Parathyroid adenoma (tissue), 2 donors: ENCODE results near the gene ABHD12.

Source experiments
- H2AFZ ChIP-seq: fragments of 300-600 bp; sonication (generic); one replicate; pipeline ENCODE4 v1.7.0; 2017; ENCODE audit warnings: antibody characterized with exemption, mild to moderate bottlenecking
- H3K27ac ChIP-seq: fragments of 300-600 bp; sonication (generic); one replicate; pipeline ENCODE4 v1.7.0; 2017
- H3K27me3 ChIP-seq: fragments of 300-600 bp; sonication (generic); one replicate; pipeline ENCODE4 v1.7.0; 2017; ENCODE audit warnings: low read length; ENCODE audit not compliant: control insufficient read depth, insufficient read depth
- H3K36me3 ChIP-seq: fragments of 300-600 bp; sonication (generic); one replicate; pipeline ENCODE4 v1.7.0; 2017; ENCODE audit warnings: low read length; ENCODE audit not compliant: control insufficient read depth, insufficient read depth
- H3K4me1 ChIP-seq: fragments of 300-600 bp; sonication (generic); one replicate; pipeline ENCODE4 v1.7.0; 2017; ENCODE audit warnings: control low read depth
- H3K4me2 ChIP-seq: fragments of 300-600 bp; sonication (generic); one replicate; pipeline ENCODE4 v1.7.0; 2017; ENCODE audit warnings: low read length
- H3K4me3 ChIP-seq: fragments of 300-600 bp; sonication (generic); one replicate; pipeline ENCODE4 v1.7.0; 2017; ENCODE audit warnings: low read depth, low read length
- H3K79me2 ChIP-seq: fragments of 300-600 bp; sonication (generic); one replicate; pipeline ENCODE4 v1.7.0; 2017; ENCODE audit warnings: control low read depth
- H3K9ac ChIP-seq: fragments of 300-600 bp; sonication (generic); one replicate; pipeline ENCODE4 v1.7.0; 2017; ENCODE audit warnings: mild to moderate bottlenecking
- H3K9me3 ChIP-seq: fragments of 300-600 bp; sonication (generic); one replicate; pipeline ENCODE4 v1.7.0; 2017; ENCODE audit warnings: low read length; ENCODE audit not compliant: control insufficient read depth
- CTCF ChIP-seq: fragments of 300-600 bp; sonication (generic); IDR thresholded peaks from one replicate; pipeline ENCODE4 v1.7.0; 2017; ENCODE audit warnings: antibody characterized with exemption, mild to moderate bottlenecking
- donor health status: primary hyperparathyroidism.

Gene ABHD12

DNA sequence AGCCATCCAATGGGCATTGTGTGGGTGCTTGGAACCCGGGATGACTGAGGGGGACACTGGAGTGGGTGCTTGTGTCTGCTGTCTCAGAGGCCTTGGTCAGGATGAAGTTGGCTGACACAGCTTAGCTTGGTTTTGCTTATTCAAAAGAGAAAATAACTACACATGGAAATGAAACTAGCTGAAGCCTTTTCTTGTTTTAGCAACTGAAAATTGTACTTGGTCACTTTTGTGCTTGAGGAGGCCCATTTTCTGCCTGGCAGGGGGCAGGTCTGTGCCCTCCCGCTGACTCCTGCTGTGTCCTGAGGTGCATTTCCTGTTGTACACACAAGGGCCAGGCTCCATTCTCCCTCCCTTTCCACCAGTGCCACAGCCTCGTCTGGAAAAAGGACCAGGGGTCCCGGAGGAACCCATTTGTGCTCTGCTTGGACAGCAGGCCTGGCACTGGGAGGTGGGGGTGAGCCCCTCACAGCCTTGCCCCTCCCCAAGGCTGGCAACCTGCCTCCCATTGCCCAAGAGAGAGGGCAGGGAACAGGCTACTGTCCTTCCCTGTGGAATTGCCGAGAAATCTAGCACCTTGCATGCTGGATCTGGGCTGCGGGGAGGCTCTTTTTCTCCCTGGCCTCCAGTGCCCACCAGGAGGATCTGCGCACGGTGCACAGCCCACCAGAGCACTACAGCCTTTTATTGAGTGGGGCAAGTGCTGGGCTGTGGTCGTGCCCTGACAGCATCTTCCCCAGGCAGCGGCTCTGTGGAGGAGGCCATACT is 93.3 kb downstream of the ABHD12 start:
- no peaks in the 10 kb centered on the region for H3K36me3 ChIP-seq
- no peaks in the 10 kb centered on the region for H3K27me3 ChIP-seq
- H3K9ac ChIP-seq, result no peak overlapping the region
- no peaks in the 10 kb centered on the region for H3K79me2 ChIP-seq
- no peak overlapping the region for H3K4me3 ChIP-seq
- H3K9me3 ChIP-seq, result no peaks in the 10 kb centered on the region
- no peak overlapping the region for H3K4me2 ChIP-seq
- no peak overlapping the region for H2AFZ ChIP-seq
- no peak overlapping the region for H3K27ac ChIP-seq
- no peak for TF ChIP-seq CTCF
- no peaks in the 10 kb centered on the region for H3K4me1 ChIP-seq

- Histone ChIP-seq H3K27me3 (no peaks in the 10 kb centered on the region), H3K36me3 (no peaks in the 10 kb centered on the region), H2AFZ (no peak overlapping the region), H3K9me3 (no peaks in the 10 kb centered on the region), H3K4me2 (no peak overlapping the region), H3K4me1 (no peaks in the 10 kb centered on the region), H3K9ac (no peak overlapping the region), H3K27ac (no peak overlapping the region), H3K79me2 (no peaks in the 10 kb centered on the region), H3K4me3 (no peak overlapping the region)
- peak; percentile 22 for TF ChIP-seq CTCF
Observed at GRCh38 chr20:25296094-25297093, 94.2 kb downstream of the ABHD12 start.

DNA sequence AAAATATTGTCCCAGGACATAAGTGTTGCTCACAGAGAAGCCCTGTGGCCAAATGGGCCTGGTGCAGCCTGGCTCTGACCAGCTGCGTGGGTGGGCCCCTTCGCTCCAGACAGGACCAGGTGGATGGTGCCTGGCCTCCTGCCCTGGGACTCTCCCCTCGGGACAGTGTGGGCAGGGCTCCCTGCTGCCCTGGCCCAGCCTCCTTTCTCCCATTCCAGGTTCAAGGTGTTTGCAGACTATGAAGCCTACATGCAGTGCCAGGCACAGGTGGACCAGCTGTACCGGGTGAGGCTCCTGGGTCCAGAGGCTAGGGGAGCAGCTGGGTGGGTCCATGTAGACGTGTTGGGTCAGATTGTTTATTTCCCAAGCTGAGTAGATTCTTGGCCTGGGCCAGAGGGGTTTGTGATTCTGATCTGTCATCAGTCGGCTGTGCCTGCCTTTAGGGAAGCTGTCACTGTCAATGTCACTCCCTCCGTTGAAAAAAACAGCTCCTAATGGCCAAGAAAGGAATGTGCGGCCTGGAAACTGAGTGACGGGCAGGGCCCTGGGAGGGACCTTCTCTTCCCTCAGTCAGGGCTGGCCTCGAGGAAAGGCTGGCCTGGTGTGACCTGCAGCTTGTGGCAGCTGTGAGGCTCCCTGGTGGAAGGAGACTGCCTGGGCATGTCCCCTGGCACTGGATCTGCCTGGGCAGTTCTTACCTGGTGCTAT is 95.1 kb downstream of the ABHD12 start:
- Histone ChIP-seq H3K27ac (peak overlapping the region; percentile 29), H3K27me3 (no peaks in the 10 kb centered on the region), H3K4me1 (no peaks in the 10 kb centered on the region), H2AFZ (no peak overlapping the region), H3K36me3 (no peaks in the 10 kb centered on the region), H3K9ac (no peak overlapping the region), H3K9me3 (no peaks in the 10 kb centered on the region), H3K4me3 (no peak overlapping the region), H3K4me2 (no peak overlapping the region), H3K79me2 (no peaks in the 10 kb centered on the region)
- no peak for TF ChIP-seq CTCF

GRCh38 chr20:25294459-25295385 is 95.9 kb downstream of the ABHD12 start:
- Histone ChIP-seq H3K9me3 (no peaks in the 10 kb centered on the region), H3K4me1 (no peaks in the 10 kb centered on the region), H2AFZ (no peak overlapping the region), H3K4me2 (no peak overlapping the region), H3K27ac (peak overlapping the region; percentile 29), H3K36me3 (no peaks in the 10 kb centered on the region), H3K4me3 (no peak overlapping the region), H3K9ac (no peak overlapping the region), H3K79me2 (no peaks in the 10 kb centered on the region), H3K27me3 (no peaks in the 10 kb centered on the region)
- TF ChIP-seq CTCF, result peak; percentile 62
